ENCODE measurements around the gene APOA4. TPM values are rescaled to one million over a fixed set of nuclear protein-coding genes. Genes with fewer than 3 reads are reported as not detected.
A peak's percentile ranks its signal among the peaks of the same experiment; 100 is the strongest.

APOA4 gene
- total RNA-seq, 1 experiment from 2014 or later: 3.3 TPM

DNA sequence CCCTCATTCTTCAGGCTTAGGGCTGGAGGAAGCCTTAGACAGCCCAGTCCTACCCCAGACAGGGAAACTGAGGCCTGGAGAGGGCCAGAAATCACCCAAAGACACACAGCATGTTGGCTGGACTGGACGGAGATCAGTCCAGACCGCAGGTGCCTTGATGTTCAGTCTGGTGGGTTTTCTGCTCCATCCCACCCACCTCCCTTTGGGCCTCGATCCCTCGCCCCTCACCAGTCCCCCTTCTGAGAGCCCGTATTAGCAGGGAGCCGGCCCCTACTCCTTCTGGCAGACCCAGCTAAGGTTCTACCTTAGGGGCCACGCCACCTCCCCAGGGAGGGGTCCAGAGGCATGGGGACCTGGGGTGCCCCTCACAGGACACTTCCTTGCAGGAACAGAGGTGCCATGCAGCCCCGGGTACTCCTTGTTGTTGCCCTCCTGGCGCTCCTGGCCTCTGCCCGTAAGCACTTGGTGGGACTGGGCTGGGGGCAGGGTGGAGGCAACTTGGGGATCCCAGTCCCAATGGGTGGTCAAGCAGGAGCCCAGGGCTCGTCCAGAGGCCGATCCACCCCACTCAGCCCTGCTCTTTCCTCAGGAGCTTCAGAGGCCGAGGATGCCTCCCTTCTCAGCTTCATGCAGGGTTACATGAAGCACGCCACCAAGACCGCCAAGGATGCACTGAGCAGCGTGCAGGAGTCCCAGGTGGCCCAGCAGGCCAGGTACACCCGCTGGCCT, 7.2 kb upstream of the APOA4 start:
- no peak for DNase-seq
- ChIA-PET POLR2A (interaction anchor here (1.0 to 2.5 kb wide), 7 partner anchors 7 to 268 kb away, joined by 3 to 18 read pairs (median 8); partner anchors contain the start of genes APOA1, APOA5 and ZPR1), CTCF (interaction anchor here (0.6 to 2.8 kb wide), 7 partner anchors 10 to 276 kb away, joined by 3 to 52 read pairs (median 6); partner anchors contain the start of genes APOA5 and ZPR1)
- TF ChIP-seq, protein P1, sequence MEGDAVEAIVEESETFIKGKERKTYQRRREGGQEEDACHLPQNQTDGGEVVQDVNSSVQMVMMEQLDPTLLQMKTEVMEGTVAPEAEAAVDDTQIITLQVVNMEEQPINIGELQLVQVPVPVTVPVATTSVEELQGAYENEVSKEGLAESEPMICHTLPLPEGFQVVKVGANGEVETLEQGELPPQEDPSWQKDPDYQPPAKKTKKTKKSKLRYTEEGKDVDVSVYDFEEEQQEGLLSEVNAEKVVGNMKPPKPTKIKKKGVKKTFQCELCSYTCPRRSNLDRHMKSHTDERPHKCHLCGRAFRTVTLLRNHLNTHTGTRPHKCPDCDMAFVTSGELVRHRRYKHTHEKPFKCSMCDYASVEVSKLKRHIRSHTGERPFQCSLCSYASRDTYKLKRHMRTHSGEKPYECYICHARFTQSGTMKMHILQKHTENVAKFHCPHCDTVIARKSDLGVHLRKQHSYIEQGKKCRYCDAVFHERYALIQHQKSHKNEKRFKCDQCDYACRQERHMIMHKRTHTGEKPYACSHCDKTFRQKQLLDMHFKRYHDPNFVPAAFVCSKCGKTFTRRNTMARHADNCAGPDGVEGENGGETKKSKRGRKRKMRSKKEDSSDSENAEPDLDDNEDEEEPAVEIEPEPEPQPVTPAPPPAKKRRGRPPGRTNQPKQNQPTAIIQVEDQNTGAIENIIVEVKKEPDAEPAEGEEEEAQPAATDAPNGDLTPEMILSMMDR (IDR thresholded peaks at IDR 0.05; ENCODE audit: insufficient read depth in 1 of 2, low read depth in 1 of 2, low read length in 1 of 2, severe bottlenecking in 1 of 2, unreplicated experiment in 1 of 2): no peak
- Mint-ChIP-seq H3K36me3 (ENCODE audit: insufficient read depth, unreplicated experiment) (peaks cover 32% of the 10 kb centered on the region), H3K27me3 (ENCODE audit: insufficient read depth, unreplicated experiment) (no peaks in the 10 kb centered on the region), H3K27ac (ENCODE audit: unreplicated experiment) (peak overlapping the region; percentile 89), H3K4me3 (ENCODE audit: unreplicated experiment) (peak overlapping the region; percentile 50), H3K4me1 (ENCODE audit: low read depth, unreplicated experiment) (peaks cover 55% of the 10 kb centered on the region), H3K9me3 (ENCODE audit: unreplicated experiment) (peaks cover 10% of the 10 kb centered on the region)
- no peaks in the 10 kb centered on the region; the same call in 1 of the 2 replicates for H3K36me3 ChIP-seq (ENCODE audit: control insufficient read depth, insufficient read depth, low read length)
- H3K9me3 ChIP-seq: peaks cover 7% of the 10 kb centered on the region
- peak overlapping the region; percentile 3; the same call in 1 of the 2 replicates for H3K4me3 ChIP-seq (ENCODE audit: low read depth, low read length)
- intact Hi-C loops (cut with micrococcal nuclease; ENCODE audit: unreplicated experiment): no loop called here
- BruUV-seq (replicated peaks): no TSS peak
- H3K4me1 ChIP-seq: peaks cover 83% of the 10 kb centered on the region
- H3K27me3 ChIP-seq (replicated peaks; ENCODE audit: control insufficient read depth, insufficient read depth, low read length): no peaks in the 10 kb centered on the region

GRCh38 chr11:116829525-116830183, 6.5 kb upstream of the APOA4 start, which contains the start of gene APOC3:
Gene APOC3, plus strand, starts transcription at chr11:116829907. Its CDS starts 676 bp downstream, at chr11:116830583.
- no peaks in the 10 kb centered on the region for H3K27me3 Mint-ChIP-seq (ENCODE audit: insufficient read depth, unreplicated experiment)
- no TSS peak for BruUV-seq (replicated peaks)
- peaks cover 49% of the 10 kb centered on the region for H3K4me1 Mint-ChIP-seq (ENCODE audit: low read depth, unreplicated experiment)
- POLR2A ChIA-PET: interaction anchor here (1.0 to 2.5 kb wide), 9 partner anchors 8 to 349 kb away, joined by 3 to 18 read pairs (median 5); partner anchors contain the start of genes APOA1, APOA5, SIDT2 and ZPR1
- intact Hi-C loops (cut with micrococcal nuclease; ENCODE audit: unreplicated experiment): loop anchor here (1.0 to 2.0 kb wide), 8 partner anchors 8 to 277 kb away; partner anchors contain the start of genes APOA1 and ZPR1
- Histone ChIP-seq H3K4me3 (ENCODE audit: low read depth, low read length) (peak within 1 kb of the TSS; percentile 3; the same call in 1 of the 2 replicates), H3K4me1 (peaks cover 84% of the 10 kb centered on the region), H3K36me3 (ENCODE audit: control insufficient read depth, insufficient read depth, low read length) (no peaks in the 10 kb centered on the region), H3K27me3 (replicated peaks; ENCODE audit: control insufficient read depth, insufficient read depth, low read length) (no peaks in the 10 kb centered on the region), H3K9me3 (peaks cover 7% of the 10 kb centered on the region)
- CTCF ChIA-PET: interaction anchor here (0.6 to 2.8 kb wide), 19 partner anchors 8 to 355 kb away, joined by 3 to 52 read pairs (median 5); partner anchors contain the start of genes APOA1, APOA5, SIDT2 and SIK3
- H3K9me3 Mint-ChIP-seq (ENCODE audit: unreplicated experiment): peaks cover 10% of the 10 kb centered on the region
- peak; percentile 93 to 96 for DNase-seq
- H3K4me3 Mint-ChIP-seq (ENCODE audit: unreplicated experiment): peak within 1 kb of the TSS; percentile 50
- TF ChIP-seq, protein P1 (IDR thresholded peaks at IDR 0.05; ENCODE audit: insufficient read depth in 1 of 2, low read depth in 1 of 2, low read length in 1 of 2, severe bottlenecking in 1 of 2, unreplicated experiment in 1 of 2): no peak
- H3K36me3 Mint-ChIP-seq (ENCODE audit: insufficient read depth, unreplicated experiment): peaks cover 27% of the 10 kb centered on the region
- peak within 1 kb of the TSS; percentile 89 for H3K27ac Mint-ChIP-seq (ENCODE audit: unreplicated experiment)

Measured in Caco-2 (cell line).